NCI-H510A (cell line): ENCODE results near the gene PRDX3.

Source experiments
- DNase-seq: peaks from one replicate; lab custom pipeline; 2025; lab: John Stamatoyannopoulos, UW

PRDX3 gene

GRCh38 chr10:119178372-119179119 is at the start of gene PRDX3:
PRDX3 (minus strand) TSS chr10:119178812; CDS start chr10:119178790, 22 bp downstream.
- DNase-seq, result peak; percentile 89

GRCh38 chr10:119227825-119228224 is 49.2 kb upstream of the PRDX3 start:
- no peak for DNase-seq

- DNase-seq, result no peak
These were observed 46.6 kb upstream of the PRDX3 start for GRCh38 chr10:119225083-119225658.

GRCh38 chr10:119222966-119223386 is 44.4 kb upstream of the PRDX3 start:
- DNase-seq, result no peak

GRCh38 chr10:119222537-119222936 is 43.9 kb upstream of the PRDX3 start:
- DNase-seq, result no peak

GRCh38 chr10:119221666-119222065 is 43.1 kb upstream of the PRDX3 start:
- no peak for DNase-seq

GRCh38 chr10:119221201-119221600 is 42.6 kb upstream of the PRDX3 start:
- DNase-seq, result no peak

GRCh38 chr10:119219871-119220270 is 41.3 kb upstream of the PRDX3 start:
- no peak for DNase-seq

- peak; percentile 7 for DNase-seq
These were observed 39.4 kb upstream of the PRDX3 start for GRCh38 chr10:119217991-119218490.

- DNase-seq, result no peak
These were observed 38.8 kb upstream of the PRDX3 start for GRCh38 chr10:119217401-119217800.

- DNase-seq, result no peak
These were observed 37.5 kb upstream of the PRDX3 start for GRCh38 chr10:119216127-119216526.

GRCh38 chr10:119215371-119215770 is 36.8 kb upstream of the PRDX3 start:
- no peak for DNase-seq

GRCh38 chr10:119211625-119212441 is 33.2 kb upstream of the PRDX3 start:
- no peak for DNase-seq

GRCh38 chr10:119211176-119211575 is 32.6 kb upstream of the PRDX3 start:
- no peak for DNase-seq

GRCh38 chr10:119210633-119211032 is 32.0 kb upstream of the PRDX3 start:
- DNase-seq, result no peak

GRCh38 chr10:119209736-119210355 is 31.2 kb upstream of the PRDX3 start:
- no peak for DNase-seq

GRCh38 chr10:119209035-119209735 is 30.6 kb upstream of the PRDX3 start:
- peak; percentile 23 for DNase-seq

- no peak for DNase-seq
These were observed 29.9 kb upstream of the PRDX3 start for GRCh38 chr10:119208553-119208940.

- peak; percentile 49 for DNase-seq
These were observed 29.3 kb upstream of the PRDX3 start for GRCh38 chr10:119207713-119208552.

GRCh38 chr10:119207366-119207666 is 28.7 kb upstream of the PRDX3 start, which contains the start of gene GRK5:
GRK5 (plus strand) TSS chr10:119207571; CDS start chr10:119207918, 347 bp downstream.
- peak; percentile 92 for DNase-seq
